Transverse colon (tissue), 3 donors: ENCODE data around the gene CCDC88A.

ENCODE experiments used
- EP300 ChIP-seq: sonication (generic); formaldehyde crosslinking; IDR thresholded peaks from one replicate; pipeline ENCODE4 v1.6.1; 2017; ENCODE audit warnings: antibody characterized with exemption, low read depth
- POLR2A ChIP-seq: fragments of 450-650 bp; IDR thresholded peaks from one replicate; pipeline ENCODE4 v1.6.1; 2016; ENCODE audit warnings: antibody characterized with exemption, mild to moderate bottlenecking, moderate library complexity
- TF ChIP-seq, protein P1 (sequence below), 5 experiments: fragments of 200-600 bp in 3 of 5; fragments of 450-650 bp in 2 of 5; sonication (generic) in 3 of 5; IDR thresholded peaks; 1 replicate in 2 of 5; 2 replicates in 3 of 5; pipeline ENCODE4 v1.5.1; 2016 to 2017; ENCODE audit warnings: antibody characterized with exemption in 5 of 5, inconsistent platforms in 3 of 5, mild to moderate bottlenecking in 2 of 5, moderate library complexity in 1 of 5

- TF ChIP-seq, protein P1, sequence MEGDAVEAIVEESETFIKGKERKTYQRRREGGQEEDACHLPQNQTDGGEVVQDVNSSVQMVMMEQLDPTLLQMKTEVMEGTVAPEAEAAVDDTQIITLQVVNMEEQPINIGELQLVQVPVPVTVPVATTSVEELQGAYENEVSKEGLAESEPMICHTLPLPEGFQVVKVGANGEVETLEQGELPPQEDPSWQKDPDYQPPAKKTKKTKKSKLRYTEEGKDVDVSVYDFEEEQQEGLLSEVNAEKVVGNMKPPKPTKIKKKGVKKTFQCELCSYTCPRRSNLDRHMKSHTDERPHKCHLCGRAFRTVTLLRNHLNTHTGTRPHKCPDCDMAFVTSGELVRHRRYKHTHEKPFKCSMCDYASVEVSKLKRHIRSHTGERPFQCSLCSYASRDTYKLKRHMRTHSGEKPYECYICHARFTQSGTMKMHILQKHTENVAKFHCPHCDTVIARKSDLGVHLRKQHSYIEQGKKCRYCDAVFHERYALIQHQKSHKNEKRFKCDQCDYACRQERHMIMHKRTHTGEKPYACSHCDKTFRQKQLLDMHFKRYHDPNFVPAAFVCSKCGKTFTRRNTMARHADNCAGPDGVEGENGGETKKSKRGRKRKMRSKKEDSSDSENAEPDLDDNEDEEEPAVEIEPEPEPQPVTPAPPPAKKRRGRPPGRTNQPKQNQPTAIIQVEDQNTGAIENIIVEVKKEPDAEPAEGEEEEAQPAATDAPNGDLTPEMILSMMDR (IDR thresholded peaks at IDR 0.05), result no peak
- no peak for TF ChIP-seq EP300
- no peak for TF ChIP-seq POLR2A
Measured at GRCh38 chr2:55408918-55409868, 10.5 kb downstream of the CCDC88A start.
